GM12878 (cell line): ENCODE measurements around the gene BCL2L13.

Experiments
- CTCF ChIP-seq, 3 experiments: IDR thresholded peaks in 2 of 3; conservative IDR thresholded peaks in 1 of 3; 2 replicates each; pipeline ENCODE4 v1.5.1; 2011; ENCODE audit warnings: low read depth in 3 of 3, low read length in 3 of 3, mild to moderate bottlenecking in 3 of 3, control low read depth in 2 of 3, moderate library complexity in 2 of 3, inconsistent platforms in 1 of 3, mixed read lengths in 1 of 3; ENCODE audit not compliant: control insufficient read depth in 2 of 3, insufficient read depth in 1 of 3; ENCODE audit errors: extremely low read depth in 1 of 3
- JUND ChIP-seq: IDR thresholded peaks from 2 replicates; pipeline ENCODE4 v1.6.1; 2012; ENCODE audit warnings: low read depth, mild to moderate bottlenecking, low read length, improper control_type of control experiment, moderate library complexity
- USF2 ChIP-seq: IDR thresholded peaks from 2 replicates; pipeline ENCODE4 v1.6.1; 2011; ENCODE audit warnings: low read depth, low read length, improper control_type of control experiment, borderline replicate concordance

GRCh38 chr22:17612057-17612456, 26.5 kb upstream of the BCL2L13 start:
- TF ChIP-seq JUND: no peak
- no peak for TF ChIP-seq USF2
- no peak for TF ChIP-seq CTCF (IDR thresholded peaks at IDR 0.05 in 2 of 3, conservative IDR thresholded peaks at IDR 0.05 in 1 of 3; ENCODE audit: control insufficient read depth in 2 of 3, extremely low read depth in 1 of 3, insufficient read depth in 1 of 3, low read depth in 3 of 3, low read length in 3 of 3)
